ENCODE measurements around the gene LINC00305. TPM values are rescaled to one million over a fixed set of nuclear protein-coding genes. Genes with fewer than 3 reads are reported as not detected.
A peak's percentile ranks its signal among the peaks of the same experiment; 100 is the strongest.

Gene LINC00305
- total RNA-seq, 4 donors from 2014 or later, result not detected

GRCh38 chr18:64110692-64111480 is 38.0 kb downstream of the LINC00305 start:
- no peaks in the 10 kb centered on the region for H3K4me1 ChIP-seq
- no peaks in the 10 kb centered on the region for H3K27me3 ChIP-seq
- intact Hi-C loops (cut with DNase I; ENCODE audit: low total_unique reads) (loop anchor here (5.0 kb wide), 1 partner anchor 176 kb away; no protein-coding TSS in a partner anchor), in situ Hi-C loops (cut with MboI; ENCODE audit: low pct_ligation_motif_present in 1 of 4, low pct_unique_long_range_greater_than_20kb in 1 of 4, low sequenced_read_pairs in 3 of 4) (no loop called here)
- no peaks in the 10 kb centered on the region for H3K9me3 ChIP-seq
- no peak for TF ChIP-seq EP300 (IDR thresholded peaks at IDR 0.05; ENCODE audit: low read depth)
- WGBS, 2 donors (ENCODE audit: low coverage in 1 of 2), result 50 to 51% methylated on average over 7 of the region's 7 CpGs
- no peak overlapping the region for H3K4me3 ChIP-seq
- DNase-seq, result no peak
- H3K27ac ChIP-seq, result no peak overlapping the region
- H3K36me3 ChIP-seq, result no peaks in the 10 kb centered on the region

- Histone ChIP-seq H3K4me3 (no peak overlapping the region), H3K36me3 (no peaks in the 10 kb centered on the region), H3K27me3 (no peaks in the 10 kb centered on the region), H3K9me3 (no peaks in the 10 kb centered on the region), H3K4me1 (no peaks in the 10 kb centered on the region), H3K27ac (no peak overlapping the region)
- 59 to 86% methylated on average over 4 of the region's 4 CpGs for WGBS, 2 donors (ENCODE audit: low coverage in 1 of 2)
- DNase-seq, result no peak
- no peak for TF ChIP-seq EP300 (IDR thresholded peaks at IDR 0.05; ENCODE audit: low read depth)
- TF ChIP-seq POLR2A (IDR thresholded peaks at IDR 0.05), result no peak
- TF ChIP-seq POLR2AphosphoS5 (IDR thresholded peaks at IDR 0.05), result no peak
- peak in 1 of 5 experiments; percentile 8 for TF ChIP-seq CTCF (IDR thresholded peaks at IDR 0.05)
- in situ Hi-C loops (cut with MboI; ENCODE audit: low pct_ligation_motif_present in 1 of 4, low pct_unique_long_range_greater_than_20kb in 1 of 4, low sequenced_read_pairs in 3 of 4), result no loop called here
- intact Hi-C loops (cut with DNase I; ENCODE audit: low total_unique reads), result no loop called here
Measured at GRCh38 chr18:64103986-64104385, 44.9 kb downstream of the LINC00305 start.

- no peaks in the 10 kb centered on the region for H3K4me1 ChIP-seq
- no peaks in the 10 kb centered on the region for H3K36me3 ChIP-seq
- no peak for TF ChIP-seq POLR2AphosphoS5 (IDR thresholded peaks at IDR 0.05)
- TF ChIP-seq EP300 (IDR thresholded peaks at IDR 0.05; ENCODE audit: low read depth), result no peak
- TF ChIP-seq POLR2A (IDR thresholded peaks at IDR 0.05), result no peak
- no peak for TF ChIP-seq CTCF (IDR thresholded peaks at IDR 0.05)
- WGBS, 2 donors (ENCODE audit: low coverage in 1 of 2), result 47 to 90% methylated on average over 2 to 6 of the region's 6 CpGs
- in situ Hi-C loops (cut with MboI; ENCODE audit: low pct_ligation_motif_present in 1 of 4, low pct_unique_long_range_greater_than_20kb in 1 of 4, low sequenced_read_pairs in 3 of 4), result no loop called here
- no peak overlapping the region for H3K4me3 ChIP-seq
- no peak for DNase-seq
- H3K9me3 ChIP-seq, result no peaks in the 10 kb centered on the region
- no peaks in the 10 kb centered on the region for H3K27me3 ChIP-seq
- no peak overlapping the region for H3K27ac ChIP-seq
- intact Hi-C loops (cut with DNase I; ENCODE audit: low total_unique reads), result no loop called here
Measured at GRCh38 chr18:64100116-64100922, 48.6 kb downstream of the LINC00305 start.

GRCh38 chr18:64099244-64099643 is 49.6 kb downstream of the LINC00305 start:
- Histone ChIP-seq H3K4me3 (no peak overlapping the region), H3K27me3 (no peaks in the 10 kb centered on the region), H3K4me1 (no peaks in the 10 kb centered on the region), H3K27ac (no peak overlapping the region), H3K36me3 (no peaks in the 10 kb centered on the region), H3K9me3 (no peaks in the 10 kb centered on the region)
- no peak for DNase-seq
- in situ Hi-C loops (cut with MboI; ENCODE audit: low pct_ligation_motif_present in 1 of 4, low pct_unique_long_range_greater_than_20kb in 1 of 4, low sequenced_read_pairs in 3 of 4), result no loop called here
- intact Hi-C loops (cut with DNase I; ENCODE audit: low total_unique reads), result no loop called here
- TF ChIP-seq POLR2AphosphoS5 (IDR thresholded peaks at IDR 0.05) (no peak), CTCF (IDR thresholded peaks at IDR 0.05) (no peak), POLR2A (IDR thresholded peaks at IDR 0.05) (no peak)
- WGBS, 2 donors (ENCODE audit: low coverage in 1 of 2), result 78 to 80% methylated on average over 3 of the region's 3 CpGs
